GM12891 (cell line): Measurements from ENCODE around the gene PEPD.

ENCODE experiments used
- PAX5 ChIP-seq: IDR thresholded peaks from 2 replicates; pipeline ENCODE4 v1.6.1; 2011; ENCODE audit warnings: low read length, moderate library complexity, mild to moderate bottlenecking; ENCODE audit not compliant: insufficient read depth, severe bottlenecking
- POLR2A ChIP-seq: IDR thresholded peaks from 2 replicates; pipeline ENCODE4 v1.6.1; 2011; ENCODE audit warnings: low read depth, low read length, control low read depth
- POLR2AphosphoS5 ChIP-seq: IDR thresholded peaks from 2 replicates; pipeline ENCODE4 v1.6.1; 2011; ENCODE audit warnings: low read depth, low read length, control low read depth
- POU2F2 ChIP-seq: IDR thresholded peaks from 2 replicates; pipeline ENCODE4 v1.6.1; 2011; ENCODE audit warnings: low read depth, mild to moderate bottlenecking, control low read depth, low read length, moderate library complexity
- SPI1 ChIP-seq: IDR thresholded peaks from 2 replicates; pipeline ENCODE4 v1.6.1; 2011; ENCODE audit warnings: low read depth, low read length, control low read depth

GRCh38 chr19:33365691-33366090 lies 155.9 kb downstream of the PEPD start:
- TF ChIP-seq POLR2A: no peak
- TF ChIP-seq POLR2AphosphoS5: no peak
- TF ChIP-seq SPI1: no peak
- no peak for TF ChIP-seq POU2F2
- TF ChIP-seq PAX5: no peak
